Measurements from ENCODE around the gene GNG7.

GNG7 gene

GRCh38 chr19:2726904-2727639, 24.6 kb upstream of the GNG7 start:
- no peak for DNase-seq (ENCODE audit: low read depth in 4 of 4, low spot score in 1 of 4)

GRCh38 chr19:2726160-2726855, 23.8 kb upstream of the GNG7 start:
- DNase-seq (ENCODE audit: low read depth in 4 of 4, low spot score in 1 of 4): no peak

- DNase-seq (ENCODE audit: low read depth in 4 of 4, low spot score in 1 of 4): no peak
Observed at GRCh38 chr19:2724148-2724557, 21.7 kb upstream of the GNG7 start.

GRCh38 chr19:2723747-2724146, 21.3 kb upstream of the GNG7 start:
- DNase-seq (ENCODE audit: low read depth in 4 of 4, low spot score in 1 of 4): no peak

- no peak for DNase-seq (ENCODE audit: low read depth in 4 of 4, low spot score in 1 of 4)
Observed at GRCh38 chr19:2723345-2723715, 20.8 kb upstream of the GNG7 start.

- no peak for DNase-seq (ENCODE audit: low read depth in 4 of 4, low spot score in 1 of 4)
Observed at GRCh38 chr19:2722541-2723344, 20.2 kb upstream of the GNG7 start.

GRCh38 chr19:2721570-2722540, 19.4 kb upstream of the GNG7 start:
- DNase-seq (ENCODE audit: low read depth in 4 of 4, low spot score in 1 of 4): no peak

- no peak for DNase-seq (ENCODE audit: low read depth in 4 of 4, low spot score in 1 of 4)
Observed at GRCh38 chr19:2720777-2721569, 18.5 kb upstream of the GNG7 start, which contains the start of gene DIRAS1. DIRAS1 (minus strand) TSS chr19:2721372; CDS start chr19:2717806, 3,566 bp downstream.

- no peak for DNase-seq (ENCODE audit: low read depth in 4 of 4, low spot score in 1 of 4)
Observed at GRCh38 chr19:2719920-2720776, 17.7 kb upstream of the GNG7 start.

- no peak for DNase-seq (ENCODE audit: low read depth in 4 of 4, low spot score in 1 of 4)
Observed at GRCh38 chr19:2719232-2719735, 16.8 kb upstream of the GNG7 start.

GRCh38 chr19:2717638-2718541, 15.4 kb upstream of the GNG7 start:
- DNase-seq (ENCODE audit: low read depth in 4 of 4, low spot score in 1 of 4): no peak

- DNase-seq (ENCODE audit: low read depth in 4 of 4, low spot score in 1 of 4): no peak
Observed at GRCh38 chr19:2716722-2717637, 14.5 kb upstream of the GNG7 start.

- DNase-seq (ENCODE audit: low read depth in 4 of 4, low spot score in 1 of 4): no peak
Observed at GRCh38 chr19:2716275-2716650, 13.8 kb upstream of the GNG7 start.

GRCh38 chr19:2715470-2716274, 13.2 kb upstream of the GNG7 start:
- DNase-seq (ENCODE audit: low read depth in 4 of 4, low spot score in 1 of 4): no peak

GRCh38 chr19:2714531-2715269, 12.2 kb upstream of the GNG7 start:
- no peak for DNase-seq (ENCODE audit: low read depth in 4 of 4, low spot score in 1 of 4)

Measured in stimulated activated CD4-positive, alpha-beta T cell treated with anti-CD3 and anti-CD28 coated beads, Interleukin-1b, Interleukin-23, amount 100 ng/mL, for 24 hours (primary cell).